Measurements from ENCODE around the gene ZC3H8.

ZC3H8 gene

GRCh38 chr2:112162341-112162740 lies 92.5 kb downstream of the ZC3H8 start:
- no peak for FAIRE-seq

Data from endometrium (tissue), 2 donors.